Skin of body (tissue), 2 donors: ENCODE data around the gene PNN. TPM values are rescaled to one million over a fixed set of nuclear protein-coding genes. Genes with fewer than 3 reads are reported as not detected.
"Not testable (repeated sequence)": the region's sequence is repeated elsewhere in the genome, so short reads cannot be mapped to it uniquely, and the experiment has no call there.

Source experiments
- DNase-seq: peaks from one replicate; lab custom pipeline; 2025; lab: John Stamatoyannopoulos, UW
- total RNA-seq: library from RNA; depleted of rRNA; stranded (reverse); fragments of >200 nt; gene quantifications from one replicate; pipeline ENCODE4 v1.2.3, GENCODE V29; 2014

Gene PNN
- total RNA-seq, 1 donor from 2014 or later = 38.3 TPM

DNA sequence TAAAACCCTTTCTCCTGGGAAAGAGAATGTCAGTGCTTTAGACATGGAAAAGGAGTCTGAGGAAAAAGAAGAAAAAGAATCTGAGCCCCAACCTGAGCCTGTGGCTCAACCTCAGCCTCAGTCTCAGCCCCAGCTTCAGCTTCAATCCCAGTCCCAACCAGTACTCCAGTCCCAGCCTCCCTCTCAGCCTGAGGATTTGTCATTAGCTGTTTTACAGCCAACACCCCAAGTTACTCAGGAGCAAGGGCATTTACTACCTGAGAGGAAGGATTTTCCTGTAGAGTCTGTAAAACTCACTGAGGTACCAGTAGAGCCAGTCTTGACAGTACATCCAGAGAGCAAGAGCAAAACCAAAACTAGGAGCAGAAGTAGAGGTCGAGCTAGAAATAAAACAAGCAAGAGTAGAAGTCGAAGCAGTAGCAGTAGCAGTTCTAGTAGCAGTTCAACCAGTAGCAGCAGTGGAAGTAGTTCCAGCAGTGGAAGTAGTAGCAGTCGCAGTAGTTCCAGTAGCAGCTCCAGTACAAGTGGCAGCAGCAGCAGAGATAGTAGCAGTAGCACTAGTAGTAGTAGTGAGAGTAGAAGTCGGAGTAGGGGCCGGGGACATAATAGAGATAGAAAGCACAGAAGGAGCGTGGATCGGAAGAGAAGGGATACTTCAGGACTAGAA, 6.1 kb downstream of the PNN start:
- no peak for DNase-seq

DNA sequence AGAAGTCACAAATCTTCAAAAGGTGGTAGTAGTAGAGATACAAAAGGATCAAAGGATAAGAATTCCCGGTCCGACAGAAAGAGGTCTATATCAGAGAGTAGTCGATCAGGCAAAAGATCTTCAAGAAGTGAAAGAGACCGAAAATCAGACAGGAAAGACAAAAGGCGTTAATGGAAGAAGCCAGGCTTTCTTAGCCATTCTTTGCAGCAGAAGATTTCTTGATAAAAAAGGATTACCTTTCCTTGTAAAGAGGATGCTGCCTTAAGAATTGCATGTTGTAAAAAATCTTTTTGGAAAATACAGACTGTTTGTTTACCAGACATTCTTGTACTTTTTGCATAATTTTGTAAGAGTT, 6.6 kb downstream of the PNN start:
- no peak for DNase-seq

DNA sequence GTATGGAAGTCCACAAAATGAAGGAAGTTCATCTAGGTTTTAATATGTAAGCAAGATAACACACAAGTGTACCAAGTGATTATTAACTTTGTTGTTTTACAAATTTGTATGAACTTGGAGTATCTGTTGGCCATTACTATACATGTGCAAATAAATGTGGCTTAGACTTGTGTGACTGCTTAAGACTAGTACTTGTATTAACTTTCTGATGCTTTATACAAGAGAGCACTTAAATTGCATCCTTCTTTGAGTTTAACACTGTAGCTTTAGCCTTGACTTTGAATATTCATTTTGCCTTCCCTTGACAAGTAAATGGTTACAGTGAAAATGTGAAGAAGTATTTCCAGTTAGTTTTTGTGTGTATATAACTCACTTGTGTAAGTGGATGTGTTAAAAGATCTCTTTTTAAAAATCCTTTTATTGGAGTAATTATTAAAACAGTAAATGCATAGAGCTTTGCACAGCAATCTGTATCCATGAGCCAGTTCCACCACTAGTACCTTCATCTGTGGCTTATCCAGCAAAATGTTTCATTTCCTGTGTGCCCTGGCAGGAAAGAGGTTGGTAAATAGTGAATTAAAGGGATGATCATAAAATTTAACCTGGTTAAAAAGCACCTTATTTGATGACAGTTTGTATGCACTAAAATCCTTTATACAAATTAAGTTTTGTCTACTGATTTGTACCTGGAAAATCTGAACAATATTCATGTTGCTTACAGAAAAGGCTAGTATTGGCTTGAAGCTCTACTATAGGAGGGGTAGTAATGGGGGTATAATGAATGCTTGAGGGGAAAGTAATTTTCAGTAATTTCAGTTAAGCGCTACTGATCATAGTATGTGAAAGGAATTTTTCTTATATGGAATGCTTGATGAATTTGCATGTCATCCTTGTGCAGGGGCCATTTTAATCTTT, 8.0 kb downstream of the PNN start:
- no peak for DNase-seq

GRCh38 chr14:39183685-39184003, 8.6 kb downstream of the PNN start:
- DNase-seq = not testable (repeated sequence)

DNA sequence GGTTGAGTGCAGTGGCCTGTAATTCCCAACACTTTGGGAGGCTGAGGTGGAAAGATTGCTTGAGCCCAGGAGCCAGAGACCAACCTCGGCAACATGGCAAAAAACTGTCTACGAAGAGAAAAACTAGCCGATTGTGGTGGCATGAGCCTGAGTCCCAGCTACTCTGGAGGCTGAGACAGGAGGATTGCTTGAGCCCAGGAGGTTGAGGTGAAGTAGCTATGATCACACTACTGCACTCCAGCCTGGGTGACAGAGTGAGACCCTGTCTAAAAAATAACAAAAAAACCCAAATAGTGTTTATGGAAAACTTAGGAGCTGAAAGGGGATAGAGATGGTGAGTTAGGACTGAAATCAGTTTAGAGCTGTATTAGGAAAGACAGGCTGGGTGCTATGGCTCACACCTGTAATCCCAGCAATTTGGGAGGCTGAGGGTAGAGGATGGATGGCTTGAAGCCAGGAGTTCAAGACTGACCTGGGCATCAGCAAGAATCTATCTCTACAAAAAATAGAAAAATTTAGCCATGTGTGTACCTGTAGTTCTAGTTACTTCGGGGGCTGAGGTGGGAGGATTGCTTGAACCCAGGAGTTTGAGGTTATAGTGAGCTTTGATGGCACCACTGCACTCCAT, 9.7 kb downstream of the PNN start:
- no peak for DNase-seq

DNA sequence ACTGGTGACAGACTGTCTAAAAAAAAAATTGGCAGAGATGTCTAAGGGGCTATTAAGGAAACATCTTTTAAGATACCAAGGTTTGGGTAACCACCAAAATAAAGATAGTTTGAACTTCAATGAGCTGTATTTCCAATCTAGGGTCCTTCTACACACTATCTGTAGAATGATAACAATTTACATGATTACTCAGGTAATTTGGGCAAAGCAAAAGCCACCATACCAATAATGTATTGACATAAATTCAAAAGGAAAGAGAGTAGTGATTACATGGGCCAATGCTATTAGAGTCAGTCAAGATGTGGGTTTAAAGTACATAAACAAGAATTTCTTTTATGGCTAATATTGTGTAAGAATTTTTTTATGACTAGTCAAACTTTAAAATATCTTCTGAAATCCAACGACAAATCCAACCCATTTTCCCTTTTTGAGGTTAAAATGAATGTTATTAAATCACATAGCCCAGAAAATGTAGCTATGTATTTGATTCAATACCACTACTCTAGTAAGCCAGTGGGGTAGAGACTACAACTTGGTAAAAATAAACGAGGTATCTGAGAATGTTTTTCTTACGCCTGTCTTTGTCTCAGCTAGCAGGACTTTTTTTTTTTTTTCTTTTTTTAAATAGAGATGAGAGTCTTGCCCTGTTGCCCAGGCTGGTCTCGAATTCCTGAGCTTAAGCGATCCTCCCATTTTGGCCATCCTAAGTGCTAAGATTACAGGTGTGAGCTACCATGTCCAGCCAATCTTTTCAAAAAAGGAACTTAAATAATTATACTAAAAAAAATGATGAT, 10.4 kb downstream of the PNN start:
- DNase-seq = no peak

- DNase-seq = no peak
These were observed 12.0 kb downstream of the PNN start for GRCh38 chr14:39186941-39187525.

GRCh38 chr14:39203659-39204606, 28.9 kb downstream of the PNN start:
- DNase-seq = no peak

GRCh38 chr14:39207430-39207829, 32.4 kb downstream of the PNN start:
- DNase-seq = not testable (repeated sequence)

DNA sequence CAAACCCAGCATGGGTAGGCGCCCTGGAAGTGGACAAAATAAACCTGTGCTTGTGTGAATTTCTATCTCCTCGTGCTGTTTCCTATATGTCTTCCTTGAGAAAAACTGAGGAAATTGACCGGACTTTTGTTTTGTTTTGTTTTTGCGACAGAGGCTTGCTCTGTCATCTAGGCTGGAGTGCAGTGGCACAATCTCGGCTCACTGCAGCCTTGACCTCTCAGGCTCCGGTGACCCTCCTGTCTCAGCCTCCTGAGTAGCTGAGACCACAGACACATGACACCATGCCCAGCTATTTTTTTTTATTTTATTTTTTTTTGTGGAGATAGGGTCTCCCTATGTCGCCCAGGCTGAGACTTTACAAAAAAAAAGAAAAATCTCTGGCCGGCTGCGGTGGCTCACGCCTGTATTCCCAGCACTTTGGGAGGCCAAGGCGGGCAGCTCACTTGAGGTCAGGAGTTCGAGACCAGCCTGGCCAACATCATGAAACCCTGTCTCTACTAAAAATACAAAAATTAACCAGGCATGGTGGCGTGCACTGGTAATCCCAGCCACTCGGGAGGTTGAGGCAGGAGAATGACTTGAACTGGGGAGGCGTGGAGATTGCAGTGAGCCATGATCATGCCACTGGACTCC, 36.2 kb downstream of the PNN start:
- no peak for DNase-seq

GRCh38 chr14:39212034-39212433, 37.0 kb downstream of the PNN start:
- DNase-seq = no peak

- DNase-seq = no peak
These were observed 37.6 kb downstream of the PNN start for GRCh38 chr14:39212693-39213092.

GRCh38 chr14:39217214-39217879, 42.3 kb downstream of the PNN start:
- DNase-seq = no peak

GRCh38 chr14:39218171-39218769, 43.2 kb downstream of the PNN start:
- no peak for DNase-seq

GRCh38 chr14:39219075-39219499, 44.0 kb downstream of the PNN start:
- no peak for DNase-seq

- not testable (repeated sequence) for DNase-seq
These were observed 45.4 kb downstream of the PNN start for GRCh38 chr14:39220473-39220872.

GRCh38 chr14:39228044-39228443, 53.0 kb downstream of the PNN start:
- DNase-seq = no peak

GRCh38 chr14:39228509-39229221, 53.6 kb downstream of the PNN start:
- DNase-seq = no peak
